ENCODE data around the gene COLGALT1.

COLGALT1 gene

DNA sequence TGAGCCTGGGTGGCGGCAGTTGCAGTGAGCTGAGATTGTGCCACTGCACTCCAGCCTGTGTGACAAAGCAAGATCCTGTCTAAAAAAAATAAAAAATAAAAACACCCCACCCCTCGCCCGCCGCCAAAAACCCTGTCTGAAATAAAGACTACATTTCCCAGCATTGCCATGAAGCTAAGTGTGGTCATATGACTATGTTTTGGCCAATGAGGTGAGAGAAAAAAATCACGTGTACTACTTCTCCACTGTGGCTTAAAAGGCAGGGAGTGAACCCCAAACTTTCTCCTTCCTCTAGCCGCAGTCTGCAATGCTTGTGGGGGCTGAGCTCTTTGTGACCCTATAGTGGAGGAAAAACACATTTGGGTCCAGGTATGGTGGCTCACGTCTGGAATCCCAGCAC is 54.9 kb downstream of the COLGALT1 start:
- Histone ChIP-seq H3K4me3 (ENCODE audit: low read length in 2 of 2) (no peak overlapping the region), H3K27me3 (ENCODE audit: control insufficient read depth in 1 of 2, insufficient read depth in 2 of 2, low read length in 2 of 2) (peaks cover 9 to 16% of the 10 kb centered on the region in 2 donors), H3K36me3 (ENCODE audit: control insufficient read depth in 2 of 2, insufficient read depth in 2 of 2, low read length in 2 of 2) (no peaks in the 10 kb centered on the region), H3K4me1 (ENCODE audit: control insufficient read depth, insufficient read depth, low read length) (peaks cover 10% of the 10 kb centered on the region), H3K27ac (ENCODE audit: low read length) (no peak overlapping the region), H3K9me3 (ENCODE audit: control insufficient read depth in 2 of 2, low read length in 2 of 2) (no peaks in the 10 kb centered on the region), H3K9ac (ENCODE audit: low read length in 2 of 2) (no peak overlapping the region)

DNA sequence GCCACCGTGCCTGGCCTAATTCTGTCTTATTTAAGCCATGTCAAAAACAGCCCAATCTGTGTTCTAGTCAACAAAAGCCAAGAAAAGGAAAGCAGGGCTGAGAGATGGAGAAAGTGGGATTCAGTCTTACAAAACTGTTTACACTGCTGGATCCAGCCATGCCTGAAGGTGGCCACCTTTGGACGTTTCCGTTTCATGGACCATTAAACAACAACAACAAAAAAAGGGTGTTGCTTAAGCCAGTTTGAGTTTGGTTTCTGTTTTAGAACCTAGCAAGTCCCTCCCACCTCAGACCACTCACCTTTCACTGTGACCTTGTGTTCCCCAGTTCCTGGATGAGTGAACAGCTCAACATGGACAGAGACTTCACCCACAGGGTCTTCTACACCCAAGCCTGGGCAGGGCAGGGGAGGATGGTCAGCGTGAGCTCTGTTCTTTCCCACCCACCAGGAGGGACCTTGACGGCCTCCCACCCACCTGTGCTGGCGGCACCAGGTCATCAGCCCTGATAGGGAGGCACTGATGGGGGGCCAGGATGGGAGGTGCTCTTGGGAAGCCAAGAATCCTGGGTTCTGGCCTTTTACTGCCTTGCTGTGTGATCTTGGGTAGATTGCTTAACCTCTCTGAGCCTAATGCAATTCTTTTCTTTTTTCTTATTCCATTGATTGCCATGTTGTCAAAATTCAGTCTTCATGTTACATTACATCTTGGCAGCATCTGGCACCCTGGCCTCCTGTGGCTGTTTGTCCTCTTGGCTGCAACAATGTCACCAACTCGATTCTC is 56.2 kb downstream of the COLGALT1 start:
- peaks cover 2% of the 10 kb centered on the region for H3K4me1 ChIP-seq (ENCODE audit: control insufficient read depth, insufficient read depth, low read length)
- H3K4me3 ChIP-seq (ENCODE audit: low read length in 2 of 2): no peak overlapping the region
- H3K27ac ChIP-seq (ENCODE audit: low read length): no peak overlapping the region
- H3K27me3 ChIP-seq (ENCODE audit: control insufficient read depth in 1 of 2, insufficient read depth in 2 of 2, low read length in 2 of 2): peaks cover 8 to 12% of the 10 kb centered on the region in 2 donors
- no peak overlapping the region for H3K9ac ChIP-seq (ENCODE audit: low read length in 2 of 2)
- no peaks in the 10 kb centered on the region for H3K36me3 ChIP-seq (ENCODE audit: control insufficient read depth in 2 of 2, insufficient read depth in 2 of 2, low read length in 2 of 2)
- H3K9me3 ChIP-seq (ENCODE audit: control insufficient read depth in 2 of 2, low read length in 2 of 2): no peaks in the 10 kb centered on the region

- Histone ChIP-seq H3K9ac (ENCODE audit: low read length in 2 of 2) (no peak overlapping the region), H3K27ac (ENCODE audit: low read length) (no peak overlapping the region), H3K4me3 (ENCODE audit: low read length in 2 of 2) (no peak overlapping the region), H3K4me1 (ENCODE audit: control insufficient read depth, insufficient read depth, low read length) (peaks cover 4% of the 10 kb centered on the region), H3K36me3 (ENCODE audit: control insufficient read depth in 2 of 2, insufficient read depth in 2 of 2, low read length in 2 of 2) (no peaks in the 10 kb centered on the region), H3K9me3 (ENCODE audit: control insufficient read depth in 2 of 2, low read length in 2 of 2) (no peaks in the 10 kb centered on the region), H3K27me3 (ENCODE audit: control insufficient read depth in 1 of 2, insufficient read depth in 2 of 2, low read length in 2 of 2) (peaks cover 19 to 24% of the 10 kb centered on the region in 2 donors)
Observed at GRCh38 chr19:17614476-17614875, 59.0 kb downstream of the COLGALT1 start.

GRCh38 chr19:17615889-17616685 is 60.6 kb downstream of the COLGALT1 start:
- Histone ChIP-seq H3K9me3 (ENCODE audit: control insufficient read depth in 2 of 2, low read length in 2 of 2) (peaks cover under 1 to 3% of the 10 kb centered on the region in 2 donors), H3K36me3 (ENCODE audit: control insufficient read depth in 2 of 2, insufficient read depth in 2 of 2, low read length in 2 of 2) (no peaks in the 10 kb centered on the region), H3K9ac (ENCODE audit: low read length in 2 of 2) (no peak overlapping the region), H3K27ac (ENCODE audit: low read length) (no peak overlapping the region), H3K4me3 (ENCODE audit: low read length in 2 of 2) (no peak overlapping the region), H3K4me1 (ENCODE audit: control insufficient read depth, insufficient read depth, low read length) (peaks cover 4% of the 10 kb centered on the region), H3K27me3 (ENCODE audit: control insufficient read depth in 1 of 2, insufficient read depth in 2 of 2, low read length in 2 of 2) (peaks cover 15 to 24% of the 10 kb centered on the region in 2 donors)

- H3K4me3 ChIP-seq (ENCODE audit: low read length in 2 of 2): no peak overlapping the region
- H3K36me3 ChIP-seq (ENCODE audit: control insufficient read depth in 2 of 2, insufficient read depth in 2 of 2, low read length in 2 of 2): no peaks in the 10 kb centered on the region
- H3K9ac ChIP-seq (ENCODE audit: low read length in 2 of 2): no peak overlapping the region
- peaks cover 15 to 24% of the 10 kb centered on the region in 2 donors for H3K27me3 ChIP-seq (ENCODE audit: control insufficient read depth in 1 of 2, insufficient read depth in 2 of 2, low read length in 2 of 2)
- no peak overlapping the region for H3K27ac ChIP-seq (ENCODE audit: low read length)
- H3K4me1 ChIP-seq (ENCODE audit: control insufficient read depth, insufficient read depth, low read length): peaks cover 4% of the 10 kb centered on the region
- peaks cover 3 to 9% of the 10 kb centered on the region in 2 donors for H3K9me3 ChIP-seq (ENCODE audit: control insufficient read depth in 2 of 2, low read length in 2 of 2)
Observed at GRCh38 chr19:17616686-17616960, 61.2 kb downstream of the COLGALT1 start.

- no peak overlapping the region for H3K9ac ChIP-seq (ENCODE audit: low read length in 2 of 2)
- no peak overlapping the region for H3K27ac ChIP-seq (ENCODE audit: low read length)
- H3K27me3 ChIP-seq (ENCODE audit: control insufficient read depth in 1 of 2, insufficient read depth in 2 of 2, low read length in 2 of 2): peaks cover 15 to 24% of the 10 kb centered on the region in 2 donors
- H3K9me3 ChIP-seq (ENCODE audit: control insufficient read depth in 2 of 2, low read length in 2 of 2): peaks cover 4 to 14% of the 10 kb centered on the region in 2 donors
- H3K36me3 ChIP-seq (ENCODE audit: control insufficient read depth in 2 of 2, insufficient read depth in 2 of 2, low read length in 2 of 2): no peaks in the 10 kb centered on the region
- no peak overlapping the region for H3K4me3 ChIP-seq (ENCODE audit: low read length in 2 of 2)
- H3K4me1 ChIP-seq (ENCODE audit: control insufficient read depth, insufficient read depth, low read length): peaks cover 4% of the 10 kb centered on the region
Observed at GRCh38 chr19:17616961-17617806, 61.7 kb downstream of the COLGALT1 start.

GRCh38 chr19:17617807-17618192 is 62.4 kb downstream of the COLGALT1 start:
- Histone ChIP-seq H3K27ac (ENCODE audit: low read length) (no peak overlapping the region), H3K9ac (ENCODE audit: low read length in 2 of 2) (no peak overlapping the region), H3K27me3 (ENCODE audit: control insufficient read depth in 1 of 2, insufficient read depth in 2 of 2, low read length in 2 of 2) (peaks cover 17 to 24% of the 10 kb centered on the region in 2 donors), H3K9me3 (ENCODE audit: control insufficient read depth in 2 of 2, low read length in 2 of 2) (peaks cover 6 to 15% of the 10 kb centered on the region in 2 donors), H3K4me3 (ENCODE audit: low read length in 2 of 2) (no peak overlapping the region), H3K36me3 (ENCODE audit: control insufficient read depth in 2 of 2, insufficient read depth in 2 of 2, low read length in 2 of 2) (no peaks in the 10 kb centered on the region), H3K4me1 (ENCODE audit: control insufficient read depth, insufficient read depth, low read length) (peaks cover 4% of the 10 kb centered on the region)

- H3K9me3 ChIP-seq (ENCODE audit: control insufficient read depth in 2 of 2, low read length in 2 of 2): peaks cover 6 to 15% of the 10 kb centered on the region in 2 donors
- H3K27me3 ChIP-seq (ENCODE audit: control insufficient read depth in 1 of 2, insufficient read depth in 2 of 2, low read length in 2 of 2): peaks cover 18 to 24% of the 10 kb centered on the region in 2 donors
- H3K27ac ChIP-seq (ENCODE audit: low read length): no peak overlapping the region
- H3K4me3 ChIP-seq (ENCODE audit: low read length in 2 of 2): no peak overlapping the region
- no peaks in the 10 kb centered on the region for H3K36me3 ChIP-seq (ENCODE audit: control insufficient read depth in 2 of 2, insufficient read depth in 2 of 2, low read length in 2 of 2)
- peaks cover 4% of the 10 kb centered on the region for H3K4me1 ChIP-seq (ENCODE audit: control insufficient read depth, insufficient read depth, low read length)
- H3K9ac ChIP-seq (ENCODE audit: low read length in 2 of 2): no peak overlapping the region
Observed at GRCh38 chr19:17618281-17618903, 62.9 kb downstream of the COLGALT1 start.

- Histone ChIP-seq H3K4me1 (ENCODE audit: control insufficient read depth, insufficient read depth, low read length) (peaks cover 4% of the 10 kb centered on the region), H3K4me3 (ENCODE audit: low read length in 2 of 2) (no peak overlapping the region), H3K9me3 (ENCODE audit: control insufficient read depth in 2 of 2, low read length in 2 of 2) (peaks cover 6 to 15% of the 10 kb centered on the region in 2 donors), H3K9ac (ENCODE audit: low read length in 2 of 2) (no peak overlapping the region), H3K27me3 (ENCODE audit: control insufficient read depth in 1 of 2, insufficient read depth in 2 of 2, low read length in 2 of 2) (peaks cover 18 to 24% of the 10 kb centered on the region in 2 donors), H3K36me3 (ENCODE audit: control insufficient read depth in 2 of 2, insufficient read depth in 2 of 2, low read length in 2 of 2) (no peaks in the 10 kb centered on the region), H3K27ac (ENCODE audit: low read length) (no peak overlapping the region)
Observed at GRCh38 chr19:17618936-17619335, 63.5 kb downstream of the COLGALT1 start.

DNA sequence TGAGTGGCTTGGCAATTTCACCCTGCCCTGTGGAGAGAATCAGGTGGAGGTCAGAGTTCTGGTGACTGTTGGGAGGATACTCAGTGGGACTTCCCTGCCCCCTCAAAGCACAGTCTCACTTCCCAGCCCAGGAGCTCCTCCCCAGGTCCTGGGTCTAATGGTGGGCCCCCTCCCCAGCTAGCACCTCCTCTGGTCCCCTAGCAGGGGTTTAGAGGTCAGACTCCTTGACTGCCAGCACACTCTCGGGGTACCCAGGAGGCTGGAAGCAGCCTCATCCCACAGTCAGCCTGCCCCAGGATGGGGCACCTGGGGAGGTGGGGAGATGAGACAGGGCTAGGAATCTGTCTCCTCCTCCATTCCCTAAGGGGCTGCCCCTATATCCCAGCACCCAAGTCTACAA is 65.2 kb downstream of the COLGALT1 start:
- H3K27me3 ChIP-seq (ENCODE audit: control insufficient read depth in 1 of 2, insufficient read depth in 2 of 2, low read length in 2 of 2): peaks cover 18 to 22% of the 10 kb centered on the region in 2 donors
- peaks cover 4% of the 10 kb centered on the region for H3K4me1 ChIP-seq (ENCODE audit: control insufficient read depth, insufficient read depth, low read length)
- H3K9me3 ChIP-seq (ENCODE audit: control insufficient read depth in 2 of 2, low read length in 2 of 2): peaks cover 6 to 15% of the 10 kb centered on the region in 2 donors
- no peak overlapping the region for H3K4me3 ChIP-seq (ENCODE audit: low read length in 2 of 2)
- H3K9ac ChIP-seq (ENCODE audit: low read length in 2 of 2): no peak overlapping the region
- no peak overlapping the region for H3K27ac ChIP-seq (ENCODE audit: low read length)
- no peaks in the 10 kb centered on the region for H3K36me3 ChIP-seq (ENCODE audit: control insufficient read depth in 2 of 2, insufficient read depth in 2 of 2, low read length in 2 of 2)

All from stomach smooth muscle (tissue), 2 donors.